ENCODE data around the gene CEP72. TPM values are rescaled to one million over a fixed set of nuclear protein-coding genes. Genes with fewer than 3 reads are reported as not detected.

Gene CEP72
- total RNA-seq, 1 donor from 2014 or later: 7.0 TPM

- Histone ChIP-seq H3K4me2 (ENCODE audit: low read length) (no peak overlapping the region), H3K27me3 (ENCODE audit: insufficient read depth, low read length) (peaks cover 45% of the 10 kb centered on the region), H3K79me2 (ENCODE audit: insufficient read depth, low read length) (no peaks in the 10 kb centered on the region), H2AFZ (ENCODE audit: low read depth, low read length) (no peak overlapping the region), H3K9ac (ENCODE audit: low read length) (no peak overlapping the region), H3K36me3 (ENCODE audit: insufficient read depth, low read length) (no peaks in the 10 kb centered on the region), H3K27ac (ENCODE audit: low read depth, low read length) (no peak overlapping the region), H4K20me1 (ENCODE audit: insufficient read depth, low read length) (no peaks in the 10 kb centered on the region), H3K4me1 (ENCODE audit: insufficient read depth, low read length) (no peaks in the 10 kb centered on the region), H3K4me3 (ENCODE audit: insufficient read depth, low read depth, low read length) (no peak overlapping the region), H3K9me3 (ENCODE audit: insufficient read depth, low read depth, low read length) (no peaks in the 10 kb centered on the region)
- FAIRE-seq (no peak), DNase-seq (ENCODE audit: low read depth) (no peak)
- H3K4me3 Mint-ChIP-seq (ENCODE audit: unreplicated experiment): no peak overlapping the region
- H3K9me3 Mint-ChIP-seq (ENCODE audit: unreplicated experiment): peaks cover 2% of the 10 kb centered on the region
- H3K36me3 Mint-ChIP-seq (ENCODE audit: low read depth, unreplicated experiment): peaks cover 4% of the 10 kb centered on the region
- no peaks in the 10 kb centered on the region for H3K4me1 Mint-ChIP-seq (ENCODE audit: low read depth, unreplicated experiment)
- peaks cover 79% of the 10 kb centered on the region for H3K27me3 Mint-ChIP-seq (ENCODE audit: low read depth, unreplicated experiment)
- no peak for TF ChIP-seq EZH2 (IDR thresholded peaks at IDR 0.05; ENCODE audit: insufficient read depth, low read length)
- no peak for TF ChIP-seq CTCF (IDR thresholded peaks at IDR 0.05; ENCODE audit: insufficient read depth, low read depth, low read length)
- no peak overlapping the region for H3K27ac Mint-ChIP-seq (ENCODE audit: unreplicated experiment)
These were observed 14.1 kb upstream of the CEP72 start for GRCh38 chr5:597871-598563.

- TF ChIP-seq EZH2 (IDR thresholded peaks at IDR 0.05; ENCODE audit: insufficient read depth, low read length) (no peak), CTCF (IDR thresholded peaks at IDR 0.05; ENCODE audit: insufficient read depth, low read depth, low read length) (no peak)
- peaks cover 78% of the 10 kb centered on the region for H3K27me3 Mint-ChIP-seq (ENCODE audit: low read depth, unreplicated experiment)
- H3K27ac ChIP-seq (ENCODE audit: low read depth, low read length): no peak overlapping the region
- no peaks in the 10 kb centered on the region for H3K36me3 ChIP-seq (ENCODE audit: insufficient read depth, low read length)
- H3K27me3 ChIP-seq (ENCODE audit: insufficient read depth, low read length): peaks cover 42% of the 10 kb centered on the region
- no peak overlapping the region for H3K4me2 ChIP-seq (ENCODE audit: low read length)
- no peaks in the 10 kb centered on the region for H4K20me1 ChIP-seq (ENCODE audit: insufficient read depth, low read length)
- H3K4me3 Mint-ChIP-seq (ENCODE audit: unreplicated experiment): no peak overlapping the region
- no peaks in the 10 kb centered on the region for H3K4me1 Mint-ChIP-seq (ENCODE audit: low read depth, unreplicated experiment)
- H3K9me3 ChIP-seq (ENCODE audit: insufficient read depth, low read depth, low read length): no peaks in the 10 kb centered on the region
- H3K9me3 Mint-ChIP-seq (ENCODE audit: unreplicated experiment): peaks cover 2% of the 10 kb centered on the region
- no peak overlapping the region for H3K9ac ChIP-seq (ENCODE audit: low read length)
- DNase-seq (ENCODE audit: low read depth) (no peak), FAIRE-seq (no peak)
- no peaks in the 10 kb centered on the region for H3K4me1 ChIP-seq (ENCODE audit: insufficient read depth, low read length)
- no peaks in the 10 kb centered on the region for H3K79me2 ChIP-seq (ENCODE audit: insufficient read depth, low read length)
- H3K4me3 ChIP-seq (ENCODE audit: insufficient read depth, low read depth, low read length): no peak overlapping the region
- H3K36me3 Mint-ChIP-seq (ENCODE audit: low read depth, unreplicated experiment): peaks cover 4% of the 10 kb centered on the region
- H2AFZ ChIP-seq (ENCODE audit: low read depth, low read length): no peak overlapping the region
- H3K27ac Mint-ChIP-seq (ENCODE audit: unreplicated experiment): no peak overlapping the region
These were observed 13.6 kb upstream of the CEP72 start for GRCh38 chr5:598564-598890.

- no peak for TF ChIP-seq CTCF (IDR thresholded peaks at IDR 0.05; ENCODE audit: insufficient read depth, low read depth, low read length)
- TF ChIP-seq EZH2 (IDR thresholded peaks at IDR 0.05; ENCODE audit: insufficient read depth, low read length): no peak
- H3K27me3 Mint-ChIP-seq (ENCODE audit: low read depth, unreplicated experiment): peaks cover 70% of the 10 kb centered on the region
- H3K27ac Mint-ChIP-seq (ENCODE audit: unreplicated experiment): no peak overlapping the region
- Histone ChIP-seq H4K20me1 (ENCODE audit: insufficient read depth, low read length) (no peaks in the 10 kb centered on the region), H3K27ac (ENCODE audit: low read depth, low read length) (no peak overlapping the region), H3K9me3 (ENCODE audit: insufficient read depth, low read depth, low read length) (no peaks in the 10 kb centered on the region), H3K27me3 (ENCODE audit: insufficient read depth, low read length) (peaks cover 35% of the 10 kb centered on the region), H3K9ac (ENCODE audit: low read length) (no peak overlapping the region), H3K79me2 (ENCODE audit: insufficient read depth, low read length) (no peaks in the 10 kb centered on the region), H3K4me3 (ENCODE audit: insufficient read depth, low read depth, low read length) (no peak overlapping the region), H3K4me1 (ENCODE audit: insufficient read depth, low read length) (no peaks in the 10 kb centered on the region), H3K36me3 (ENCODE audit: insufficient read depth, low read length) (no peaks in the 10 kb centered on the region), H2AFZ (ENCODE audit: low read depth, low read length) (no peak overlapping the region), H3K4me2 (ENCODE audit: low read length) (no peak overlapping the region)
- FAIRE-seq (no peak), DNase-seq (ENCODE audit: low read depth) (no peak)
- H3K4me3 Mint-ChIP-seq (ENCODE audit: unreplicated experiment): no peak overlapping the region
- H3K4me1 Mint-ChIP-seq (ENCODE audit: low read depth, unreplicated experiment): no peaks in the 10 kb centered on the region
- H3K9me3 Mint-ChIP-seq (ENCODE audit: unreplicated experiment): no peaks in the 10 kb centered on the region
- H3K36me3 Mint-ChIP-seq (ENCODE audit: low read depth, unreplicated experiment): no peaks in the 10 kb centered on the region
These were observed 11.1 kb upstream of the CEP72 start for GRCh38 chr5:600886-601541.

Measured in astrocyte (in vitro differentiated cells and primary cell).